ENCODE results near the gene BUD31. TPM values are rescaled to one million over a fixed set of nuclear protein-coding genes. Genes with fewer than 3 reads are reported as not detected.

Gene BUD31
- total RNA-seq, 1 experiment from 2014 or later = 104 TPM

GRCh38 chr7:99452541-99452940, 43.8 kb downstream of the BUD31 start:
- H3K23ac ChIP-seq (ENCODE audit: insufficient read length, low read depth, low read length) = no peak overlapping the region
- no peaks in the 10 kb centered on the region for H4K20me1 ChIP-seq (ENCODE audit: control insufficient read depth, insufficient read depth, insufficient read length)
- no peak overlapping the region for H3K18ac ChIP-seq (ENCODE audit: insufficient read length, low read depth, low read length)
- no peaks in the 10 kb centered on the region for H3K79me2 ChIP-seq (ENCODE audit: insufficient read depth, low read length)
- no peaks in the 10 kb centered on the region for H3K23me2 ChIP-seq (ENCODE audit: insufficient read length, low read depth, low read length, poor library complexity, severe bottlenecking)
- H3K14ac ChIP-seq (ENCODE audit: insufficient read depth, low read length) = no peak overlapping the region
- no peak overlapping the region for H3K4me2 ChIP-seq (ENCODE audit: insufficient read depth, insufficient read length, low read length)
- no peak overlapping the region for H4K91ac ChIP-seq (ENCODE audit: insufficient read length, low read depth, low read length)
- no peak overlapping the region for H3T11ph ChIP-seq (ENCODE audit: low read length)
- H3K27me3 Mint-ChIP-seq (ENCODE audit: low read depth) = no peaks in the 10 kb centered on the region; the same call in none of the 2 replicates
- H2BK12ac ChIP-seq (ENCODE audit: insufficient read length, low read depth, low read length) = no peak overlapping the region
- H3K36me3 Mint-ChIP-seq (ENCODE audit: insufficient read depth in 1 of 3, low read depth in 3 of 3) = peaks cover 34 to 92% (median 85%) of the 10 kb centered on the region in 3 experiments; a peak in 6 of 7 replicates
- H3K4me3 Mint-ChIP-seq = no peak overlapping the region
- no peak overlapping the region for H3K56ac ChIP-seq (ENCODE audit: insufficient read length, low read depth, low read length)
- no peaks in the 10 kb centered on the region for H3K27me3 ChIP-seq (ENCODE audit: insufficient read depth, low read length)
- H2AFZ ChIP-seq (ENCODE audit: low read length) = no peak overlapping the region
- no peak overlapping the region for H3K27ac ChIP-seq (ENCODE audit: insufficient read length, low read depth, low read length)
- H3K27ac Mint-ChIP-seq = no peak overlapping the region
- H2BK15ac ChIP-seq (ENCODE audit: low read depth, low read length) = no peak overlapping the region
- no peaks in the 10 kb centered on the region for H3K79me1 ChIP-seq (ENCODE audit: insufficient read depth, low read depth, low read length, poor library complexity, severe bottlenecking)
- H4K5ac ChIP-seq (ENCODE audit: insufficient read length, low read depth, low read length) = no peak overlapping the region
- H3K9me3 Mint-ChIP-seq = no peaks in the 10 kb centered on the region
- TF ChIP-seq, protein P1, sequence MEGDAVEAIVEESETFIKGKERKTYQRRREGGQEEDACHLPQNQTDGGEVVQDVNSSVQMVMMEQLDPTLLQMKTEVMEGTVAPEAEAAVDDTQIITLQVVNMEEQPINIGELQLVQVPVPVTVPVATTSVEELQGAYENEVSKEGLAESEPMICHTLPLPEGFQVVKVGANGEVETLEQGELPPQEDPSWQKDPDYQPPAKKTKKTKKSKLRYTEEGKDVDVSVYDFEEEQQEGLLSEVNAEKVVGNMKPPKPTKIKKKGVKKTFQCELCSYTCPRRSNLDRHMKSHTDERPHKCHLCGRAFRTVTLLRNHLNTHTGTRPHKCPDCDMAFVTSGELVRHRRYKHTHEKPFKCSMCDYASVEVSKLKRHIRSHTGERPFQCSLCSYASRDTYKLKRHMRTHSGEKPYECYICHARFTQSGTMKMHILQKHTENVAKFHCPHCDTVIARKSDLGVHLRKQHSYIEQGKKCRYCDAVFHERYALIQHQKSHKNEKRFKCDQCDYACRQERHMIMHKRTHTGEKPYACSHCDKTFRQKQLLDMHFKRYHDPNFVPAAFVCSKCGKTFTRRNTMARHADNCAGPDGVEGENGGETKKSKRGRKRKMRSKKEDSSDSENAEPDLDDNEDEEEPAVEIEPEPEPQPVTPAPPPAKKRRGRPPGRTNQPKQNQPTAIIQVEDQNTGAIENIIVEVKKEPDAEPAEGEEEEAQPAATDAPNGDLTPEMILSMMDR (conservative IDR thresholded peaks at IDR 0.05) = no peak
- H3K4me1 Mint-ChIP-seq = no peaks in the 10 kb centered on the region
- H3K9ac ChIP-seq (ENCODE audit: extremely low read depth, insufficient read length, low read length) = no peak overlapping the region
- no peak for DNase-seq
- H3K4ac ChIP-seq (ENCODE audit: low read depth, low read length) = no peak overlapping the region
- H3K9me3 ChIP-seq (ENCODE audit: control insufficient read depth, low read depth, low read length) = no peaks in the 10 kb centered on the region
- H4K8ac ChIP-seq (replicated peaks; ENCODE audit: insufficient read length, low read depth, low read length) = no peak overlapping the region
- no peak overlapping the region for H2BK5ac ChIP-seq (ENCODE audit: insufficient read length, low read length)
- no peak overlapping the region for H2AK5ac ChIP-seq (ENCODE audit: insufficient read length, low read length)
- WGBS (ENCODE audit: extremely low coverage, insufficient read length, low lambda C conversion rate) = no CpG with 5 or more reads among the region's 13 CpGs
- no peak overlapping the region for H2BK120ac ChIP-seq (ENCODE audit: low read depth, low read length, poor library complexity, severe bottlenecking)
- H3K4me1 ChIP-seq (ENCODE audit: insufficient read depth, low read length) = no peaks in the 10 kb centered on the region
- H2BK20ac ChIP-seq (ENCODE audit: low read depth, low read length, poor library complexity, severe bottlenecking) = no peak overlapping the region

Data from H9 (cell line).